GM18868 (cell line): ENCODE measurements around the gene TRMT2A.

Experiments used
- ATAC-seq: cut with Tn5 transposase; IDR thresholded peaks from one replicate; pipeline ENCODE4 v1.9.1; 2021; ENCODE audit warnings: mild to moderate bottlenecking, moderate library complexity; ENCODE audit not compliant: unreplicated experiment

TRMT2A gene

DNA sequence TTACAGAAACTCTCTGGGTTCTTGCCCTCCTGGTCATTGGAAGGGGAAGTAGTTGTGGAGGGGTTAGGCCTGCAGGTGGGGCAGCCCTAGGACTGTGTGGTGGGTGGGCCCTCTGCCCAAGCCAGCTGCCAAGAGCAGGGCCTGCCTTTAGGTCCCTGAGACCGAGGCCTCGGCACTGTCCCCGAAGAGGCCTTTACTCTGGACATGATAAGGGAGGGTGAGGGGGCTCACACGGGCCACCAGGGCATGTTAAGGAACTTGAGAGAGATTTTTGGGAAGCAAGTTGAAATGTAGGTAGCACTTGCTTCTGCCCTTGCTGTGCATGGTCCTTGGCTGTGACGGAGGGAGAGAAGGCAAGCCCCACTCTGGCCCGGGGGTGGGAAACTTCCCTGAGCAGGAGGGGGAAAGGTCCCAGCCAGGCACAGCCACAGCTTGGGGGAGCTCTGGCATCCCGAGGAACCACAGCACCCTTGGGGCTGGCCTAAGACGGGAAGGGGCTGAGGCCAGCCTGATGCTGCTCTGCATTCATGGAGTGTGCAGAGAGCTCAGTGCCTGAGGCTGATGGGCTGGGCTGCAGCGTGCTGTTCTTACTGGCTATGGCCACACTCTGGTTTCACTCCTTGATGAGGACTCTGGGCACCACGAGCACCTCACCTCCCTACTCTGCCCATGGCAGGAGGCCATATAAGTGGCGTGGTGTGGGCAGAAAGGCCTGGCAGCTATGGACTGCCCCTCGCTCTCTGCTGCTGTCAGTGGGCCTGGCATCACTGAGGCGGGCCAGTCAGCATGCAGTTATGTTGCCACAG lies 8.9 kb downstream of the TRMT2A start:
- no peak for ATAC-seq

DNA sequence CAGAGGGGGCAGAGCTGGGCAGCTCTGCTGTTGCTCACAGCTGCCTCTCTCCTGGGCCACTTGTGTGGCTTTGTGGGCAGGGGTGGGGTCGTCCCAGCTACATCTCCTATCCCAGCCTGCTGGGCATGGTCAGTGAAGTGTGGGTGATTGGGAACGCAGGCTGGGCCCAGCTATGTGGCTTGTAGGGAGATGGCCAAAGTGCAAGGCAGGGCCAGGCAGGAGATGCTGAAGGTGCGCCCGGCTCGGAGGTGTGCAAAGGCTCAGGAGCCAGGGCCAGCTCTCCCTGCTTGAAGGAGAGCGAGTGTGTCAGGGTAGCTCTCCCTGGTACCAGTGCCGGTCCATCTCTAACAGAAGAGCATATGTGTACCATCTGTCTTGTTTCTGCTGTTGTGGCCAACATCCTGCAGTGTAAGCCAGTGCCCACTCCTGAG lies 9.5 kb downstream of the TRMT2A start:
- no peak for ATAC-seq

DNA sequence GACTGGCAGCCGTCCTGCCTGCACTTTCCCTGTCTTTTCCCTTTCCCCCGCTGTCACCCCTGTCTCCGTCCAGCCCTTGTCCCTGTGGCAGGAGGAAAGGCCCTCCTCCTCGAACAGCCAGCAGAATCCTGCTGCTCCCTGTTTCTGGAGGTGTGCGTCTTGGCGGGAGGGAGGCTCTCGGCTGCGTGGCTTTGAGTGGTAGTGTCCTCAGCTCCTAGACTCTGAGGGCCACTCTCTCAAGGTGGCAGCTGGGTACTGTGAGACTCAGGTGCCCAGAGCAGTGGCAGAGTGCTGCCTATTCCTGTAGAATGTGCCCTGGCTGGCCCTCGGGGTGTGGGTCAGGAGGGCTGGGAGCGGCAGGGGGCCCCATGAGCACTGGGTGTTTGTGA lies 10.2 kb downstream of the TRMT2A start:
- ATAC-seq, result no peak

DNA sequence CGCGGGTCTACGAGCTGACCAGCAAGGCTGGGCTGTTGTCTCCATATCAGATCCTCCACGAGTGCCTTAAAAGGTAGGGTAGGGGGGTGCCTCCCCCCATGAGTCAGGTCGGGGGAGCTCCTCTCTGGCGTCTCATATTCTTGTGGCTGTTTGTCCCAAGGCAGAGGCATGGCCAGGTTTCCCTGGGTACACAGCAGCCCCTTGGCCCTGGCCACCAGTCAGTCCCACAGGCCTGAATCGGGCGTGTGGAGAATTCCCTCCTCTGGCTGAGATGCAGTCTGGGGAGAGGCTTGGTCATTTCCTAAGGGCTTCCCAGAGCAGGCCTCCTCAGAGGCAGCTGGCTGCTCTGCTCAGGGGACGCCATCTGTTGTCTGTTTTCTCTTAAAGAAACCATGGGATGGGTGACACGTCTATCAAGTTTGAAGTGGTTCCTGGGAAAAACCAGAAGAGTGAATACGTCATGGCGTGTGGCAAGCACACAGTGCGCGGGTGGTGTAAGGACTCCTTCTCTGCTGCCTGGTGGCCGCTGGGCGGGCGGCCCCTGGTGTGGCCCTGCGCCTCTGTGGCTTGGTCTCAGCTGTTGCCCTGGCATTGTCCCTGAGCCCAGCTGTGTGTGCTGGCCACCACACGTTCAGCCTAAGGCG lies 10.7 kb downstream of the TRMT2A start:
- ATAC-seq, result no peak

DNA sequence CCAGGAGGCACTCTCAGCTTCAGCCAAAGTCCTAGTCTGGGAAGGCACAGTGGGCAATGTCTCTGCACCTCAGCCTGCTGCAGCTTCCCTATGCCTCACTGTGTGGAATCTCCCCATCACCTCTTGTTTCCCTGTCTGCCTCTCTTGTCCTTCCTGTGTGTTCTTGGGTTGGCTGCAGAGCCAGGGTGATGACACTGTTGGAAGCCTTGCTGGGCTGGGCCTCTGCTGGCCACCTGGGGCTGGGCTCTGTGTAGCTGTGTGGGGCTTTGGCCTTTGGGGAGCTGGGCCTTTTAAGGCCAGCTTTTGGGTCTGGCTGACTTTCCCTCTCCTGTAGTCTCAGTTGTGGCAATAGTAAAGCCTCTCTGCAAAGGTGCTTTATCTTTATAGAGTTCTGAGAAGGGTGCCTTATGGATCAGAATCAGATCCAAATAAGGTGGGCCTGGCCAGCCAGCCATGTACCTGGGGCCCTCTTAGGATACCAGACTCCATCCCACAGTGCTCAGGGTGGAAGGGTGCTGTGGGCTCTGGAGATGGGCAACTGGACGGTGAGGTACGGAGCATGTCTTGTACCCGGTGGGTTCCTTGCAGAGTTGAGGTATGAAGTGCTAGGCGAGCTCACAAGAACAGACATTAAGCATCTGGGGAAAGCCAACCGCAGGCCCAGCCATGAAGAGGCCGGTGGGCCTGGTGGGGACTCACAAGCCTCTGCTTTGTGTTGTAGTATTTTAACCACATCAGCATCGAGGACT lies 11.4 kb downstream of the TRMT2A start:
- ATAC-seq, result no peak

DNA sequence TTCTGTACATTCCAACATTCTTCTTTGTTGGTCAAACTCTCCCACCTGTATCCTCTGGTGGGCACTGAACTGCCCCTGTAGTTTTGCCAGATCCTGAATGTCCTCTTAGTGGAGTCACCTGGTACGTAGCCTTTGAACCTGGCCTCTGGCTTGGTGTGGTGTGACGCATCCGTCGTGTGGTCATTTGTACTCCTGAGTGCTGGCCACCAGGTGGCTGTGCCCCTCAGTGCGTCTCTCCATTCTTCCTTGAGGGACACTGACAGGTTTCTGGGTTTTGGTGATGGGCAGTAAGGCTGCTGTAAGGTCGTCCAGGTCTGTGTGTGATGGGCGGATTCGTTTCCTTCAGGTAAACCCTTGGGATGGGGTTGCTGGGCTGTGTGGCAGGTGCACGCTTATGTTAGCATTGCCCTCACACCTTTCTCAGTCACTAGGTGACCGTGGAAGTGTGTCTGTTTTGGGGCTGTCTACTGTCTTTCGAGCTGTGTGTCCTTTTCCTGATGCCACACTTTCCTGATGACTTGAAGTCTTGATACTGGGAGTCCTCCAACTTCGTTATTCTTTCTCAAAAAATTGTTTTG lies 14.7 kb downstream of the TRMT2A start:
- no peak for ATAC-seq

DNA sequence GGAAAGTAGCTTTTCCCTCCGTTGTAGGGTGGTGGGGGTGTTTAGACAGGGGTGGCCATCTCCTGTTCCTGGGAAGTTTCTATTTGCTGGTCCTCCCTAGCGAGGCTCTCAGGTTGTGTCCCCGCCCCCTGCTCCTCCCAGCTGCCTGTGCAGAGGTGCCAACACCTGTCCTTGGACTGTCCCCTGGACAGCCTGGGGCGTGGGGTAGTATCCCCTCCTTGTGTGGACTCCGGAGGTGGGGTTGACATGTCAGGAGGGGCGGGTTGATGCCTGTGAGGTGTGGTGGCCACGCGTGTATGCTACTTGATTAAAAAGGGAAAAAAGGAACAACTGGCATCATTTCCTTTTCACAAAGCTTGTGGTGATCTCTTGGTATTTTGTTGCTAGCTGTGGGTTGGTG lies 15.4 kb downstream of the TRMT2A start:
- no peak for ATAC-seq

DNA sequence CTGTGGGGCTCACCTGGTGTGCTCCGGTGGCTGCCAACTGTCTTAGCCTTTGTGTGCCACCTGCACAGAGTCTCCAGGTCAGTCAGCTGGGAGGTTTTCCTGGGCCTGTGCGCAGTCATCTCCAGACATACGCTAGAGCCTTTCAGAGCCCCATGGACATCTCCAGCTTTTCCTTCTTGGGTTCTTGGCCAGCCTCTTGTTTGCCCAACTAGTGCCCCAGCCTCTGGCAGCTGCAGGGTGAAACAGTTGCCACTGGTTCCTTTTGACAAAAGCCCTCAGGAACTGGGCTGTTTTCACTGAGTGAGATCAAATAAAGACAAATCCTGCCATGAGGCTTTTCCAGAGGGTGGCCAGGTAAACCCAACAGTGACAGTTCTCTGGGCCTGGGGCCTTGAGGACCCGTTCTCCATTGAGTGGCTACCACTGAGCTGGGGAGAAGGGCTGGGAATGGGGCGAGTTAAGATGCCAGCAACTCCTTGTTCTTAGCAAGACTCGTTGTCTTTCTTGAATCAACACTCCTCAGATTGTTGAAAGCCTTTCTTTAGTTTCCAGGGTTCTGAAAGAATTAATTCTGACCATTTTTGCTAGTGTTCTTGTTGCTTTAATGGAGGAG lies 17.8 kb downstream of the TRMT2A start:
- no peak for ATAC-seq

DNA sequence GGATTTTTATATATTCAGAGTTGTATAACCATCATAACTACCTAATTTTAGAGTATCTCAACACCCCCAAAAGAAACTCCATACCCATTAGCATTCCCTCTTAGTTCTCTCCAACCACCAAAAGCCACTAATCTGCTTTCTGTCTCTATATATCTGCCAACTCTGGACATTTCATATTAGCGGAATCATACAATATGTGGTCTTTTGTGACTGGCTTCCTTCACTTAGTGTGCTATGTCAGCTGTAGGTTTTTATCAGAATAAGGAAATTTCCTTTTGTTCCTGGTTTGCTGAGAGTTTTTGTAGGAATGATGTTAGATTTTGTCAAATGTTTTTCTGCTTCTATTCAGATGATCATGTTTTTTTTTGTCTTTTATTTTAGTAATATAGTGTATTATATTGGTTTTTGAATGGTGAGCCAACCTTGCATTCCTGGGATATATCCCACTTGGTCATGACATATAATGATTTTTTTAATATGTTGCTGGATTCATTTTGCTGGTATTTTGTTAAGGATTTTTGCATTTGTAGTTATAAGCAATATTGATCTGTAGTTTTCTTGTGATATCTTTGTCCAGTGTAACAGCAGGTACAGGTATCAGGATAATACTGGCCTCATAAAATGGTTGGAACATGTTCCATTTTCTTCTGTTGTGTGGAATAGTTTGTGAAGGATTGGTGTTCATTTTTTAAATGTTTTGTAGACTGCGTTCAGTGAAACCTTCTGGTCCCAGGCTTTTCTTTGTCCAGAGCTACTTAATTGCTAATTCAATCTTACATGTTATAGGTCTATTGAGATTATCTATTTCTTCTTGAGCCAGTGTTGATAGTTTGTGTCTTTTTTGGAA lies 20.2 kb downstream of the TRMT2A start:
- no peak for ATAC-seq

DNA sequence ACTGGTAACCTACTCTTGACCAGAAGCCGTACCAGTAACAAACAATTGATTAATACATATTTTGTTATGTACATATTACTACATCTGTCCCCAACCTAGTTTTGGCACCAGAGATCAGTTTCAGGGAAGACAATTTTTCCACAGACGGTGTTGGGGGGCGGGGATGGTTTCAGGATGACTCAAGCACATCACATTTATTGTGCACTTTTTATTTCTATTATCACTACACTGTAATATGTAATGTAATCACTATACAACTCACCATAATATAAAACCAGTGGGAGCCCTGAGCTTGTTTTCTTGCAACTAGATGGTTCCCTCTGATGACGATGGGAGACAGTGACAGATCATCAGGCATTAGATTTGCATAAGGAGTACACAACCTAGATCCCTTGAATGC lies 21.5 kb downstream of the TRMT2A start:
- no peak for ATAC-seq

DNA sequence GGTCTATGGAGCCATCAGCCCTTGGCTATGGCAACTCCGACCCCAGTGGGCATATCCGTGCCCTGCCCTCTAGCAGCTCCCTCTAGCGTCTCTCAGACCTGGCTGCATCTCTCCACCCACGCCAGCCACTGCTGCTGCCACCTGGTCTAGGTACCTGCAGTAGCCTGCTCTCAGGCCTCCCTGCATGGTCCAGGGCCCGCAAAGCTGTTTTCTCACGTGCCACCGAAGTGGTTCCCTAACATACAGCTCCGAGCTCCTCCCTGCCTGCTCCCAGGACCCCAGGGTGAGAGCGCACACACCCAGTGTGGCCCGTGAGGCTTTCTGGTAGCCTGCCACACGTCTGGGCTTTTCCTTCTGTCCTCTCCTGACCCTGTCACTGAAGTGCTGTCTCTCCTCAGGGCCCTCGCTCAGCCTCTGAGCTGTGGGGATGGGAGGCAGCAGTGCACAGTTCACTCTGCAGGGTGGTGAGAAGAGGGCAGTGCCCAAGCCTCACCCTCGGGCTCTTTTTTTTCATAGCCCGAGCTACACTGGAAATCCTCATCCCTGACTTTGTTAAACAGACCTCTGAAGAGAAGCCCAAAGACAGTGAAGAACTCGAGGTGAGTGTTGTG lies 22.7 kb downstream of the TRMT2A start:
- no peak for ATAC-seq

DNA sequence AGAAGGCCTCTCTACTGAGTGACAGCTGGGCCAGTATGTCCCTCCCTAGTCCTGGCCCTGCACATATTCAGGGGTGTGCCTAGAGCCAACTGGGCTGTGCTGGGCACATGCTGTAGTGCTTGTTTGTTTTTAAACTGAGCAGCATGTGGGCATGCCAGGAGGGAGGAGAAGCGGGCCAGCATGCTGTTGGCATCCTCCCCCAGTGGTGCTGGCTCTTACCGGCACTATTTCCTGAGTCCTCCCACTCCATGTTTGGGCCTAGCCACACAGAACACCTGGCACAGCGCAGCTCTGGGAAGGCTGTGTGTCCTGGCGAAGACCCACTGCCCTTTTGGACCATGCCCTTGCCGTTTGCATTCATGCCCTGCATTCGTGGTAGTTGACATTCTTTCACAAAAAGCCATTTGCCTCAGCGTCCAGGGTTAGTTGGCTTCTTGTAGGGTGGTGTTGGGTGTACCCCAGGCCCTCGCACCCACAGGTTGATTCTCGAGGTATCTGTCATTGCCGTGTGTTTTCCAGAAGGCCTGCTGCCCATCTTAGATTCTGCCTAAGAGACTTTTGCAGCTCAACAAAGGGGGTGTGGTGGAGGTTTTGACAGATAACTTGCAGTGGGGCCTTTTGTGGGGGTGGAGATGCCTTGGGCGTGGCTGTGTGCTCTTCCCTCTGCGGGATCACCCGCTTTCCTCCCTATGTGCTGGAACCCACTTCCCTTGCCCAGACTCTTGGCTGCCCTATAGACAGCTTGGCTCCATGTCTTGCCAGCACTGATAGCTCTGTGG lies 23.4 kb downstream of the TRMT2A start:
- no peak for ATAC-seq

DNA sequence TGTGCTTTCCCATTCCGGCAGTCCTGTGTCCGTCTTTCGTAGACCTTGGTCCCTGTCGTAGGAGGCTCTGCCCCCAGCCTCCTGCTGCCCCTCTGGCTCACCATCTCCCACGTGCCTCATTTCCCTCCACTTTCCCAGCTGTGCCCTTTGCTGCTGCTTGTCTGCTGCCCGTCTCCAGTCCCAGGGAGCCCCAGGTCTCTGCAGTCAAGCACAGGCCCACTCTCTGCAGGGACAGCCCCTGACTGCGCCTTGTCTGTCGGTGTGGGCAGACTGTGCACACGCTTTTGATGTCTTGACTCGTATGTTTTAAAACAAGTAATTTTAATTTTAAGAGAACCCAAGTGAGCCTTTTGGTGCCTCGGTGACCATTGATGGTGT lies 24.6 kb downstream of the TRMT2A start:
- ATAC-seq, result no peak

DNA sequence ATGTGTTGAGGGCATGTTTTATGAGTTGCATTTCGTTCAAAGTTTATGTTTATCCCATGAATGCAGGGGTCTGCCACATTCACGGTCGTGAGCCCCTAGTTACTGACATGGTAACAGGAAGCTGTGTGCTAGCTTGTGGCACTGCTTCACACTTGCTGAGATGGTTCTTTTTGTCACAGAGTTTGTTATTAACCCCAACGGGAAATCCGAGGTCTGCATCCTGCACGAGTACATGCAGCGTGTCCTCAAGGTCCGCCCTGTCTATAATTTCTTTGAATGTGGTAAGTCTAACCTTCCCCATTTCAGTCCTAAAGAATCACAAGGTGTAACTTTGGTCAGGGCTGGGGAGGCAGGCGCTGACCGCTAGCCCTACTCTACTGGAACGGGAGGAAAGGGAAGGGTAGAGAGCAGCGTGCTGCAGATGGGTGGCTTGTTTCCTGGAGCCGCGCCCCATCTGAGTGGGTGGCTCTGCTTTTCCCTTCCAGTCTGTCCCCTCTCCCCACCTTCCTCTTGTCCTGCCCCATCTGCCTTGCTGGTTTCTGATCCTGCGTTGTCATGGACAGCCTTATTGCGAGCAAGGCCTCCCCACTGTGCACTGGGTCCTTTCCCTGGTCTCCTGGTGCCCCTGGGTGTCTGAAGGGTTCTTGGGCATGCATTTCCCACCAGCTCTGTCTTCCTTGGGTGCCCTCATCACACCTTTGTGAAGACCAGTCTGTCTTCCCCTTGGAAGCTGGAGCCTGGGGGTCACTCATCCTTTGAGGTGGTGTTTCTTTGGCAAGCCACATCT lies 25.1 kb downstream of the TRMT2A start:
- ATAC-seq, result no peak

DNA sequence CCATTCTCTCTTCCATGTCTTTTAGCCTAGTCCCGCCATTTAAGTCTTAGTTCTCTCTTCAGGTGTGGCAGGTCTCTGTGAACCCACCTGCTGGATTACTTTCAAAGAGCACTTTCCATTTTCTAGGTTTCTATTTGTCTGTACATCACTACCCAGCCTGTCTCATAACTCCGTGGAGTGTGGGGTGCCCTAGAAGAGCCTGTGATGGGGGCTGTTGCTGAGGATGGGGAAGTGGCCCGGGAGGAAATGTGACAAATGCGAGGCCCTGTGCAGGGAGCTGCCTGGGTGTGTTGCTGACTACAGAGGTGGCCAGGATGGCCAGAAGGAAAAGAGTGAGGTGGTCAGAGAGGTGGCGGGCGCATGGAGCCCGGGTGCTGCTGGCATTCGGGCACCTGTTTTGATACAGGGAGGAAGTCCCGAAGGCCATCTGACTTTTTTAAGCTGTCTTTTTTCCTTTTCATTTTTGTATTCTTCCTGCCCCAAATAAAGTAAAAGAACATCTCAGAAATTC lies 26.2 kb downstream of the TRMT2A start:
- ATAC-seq, result no peak

DNA sequence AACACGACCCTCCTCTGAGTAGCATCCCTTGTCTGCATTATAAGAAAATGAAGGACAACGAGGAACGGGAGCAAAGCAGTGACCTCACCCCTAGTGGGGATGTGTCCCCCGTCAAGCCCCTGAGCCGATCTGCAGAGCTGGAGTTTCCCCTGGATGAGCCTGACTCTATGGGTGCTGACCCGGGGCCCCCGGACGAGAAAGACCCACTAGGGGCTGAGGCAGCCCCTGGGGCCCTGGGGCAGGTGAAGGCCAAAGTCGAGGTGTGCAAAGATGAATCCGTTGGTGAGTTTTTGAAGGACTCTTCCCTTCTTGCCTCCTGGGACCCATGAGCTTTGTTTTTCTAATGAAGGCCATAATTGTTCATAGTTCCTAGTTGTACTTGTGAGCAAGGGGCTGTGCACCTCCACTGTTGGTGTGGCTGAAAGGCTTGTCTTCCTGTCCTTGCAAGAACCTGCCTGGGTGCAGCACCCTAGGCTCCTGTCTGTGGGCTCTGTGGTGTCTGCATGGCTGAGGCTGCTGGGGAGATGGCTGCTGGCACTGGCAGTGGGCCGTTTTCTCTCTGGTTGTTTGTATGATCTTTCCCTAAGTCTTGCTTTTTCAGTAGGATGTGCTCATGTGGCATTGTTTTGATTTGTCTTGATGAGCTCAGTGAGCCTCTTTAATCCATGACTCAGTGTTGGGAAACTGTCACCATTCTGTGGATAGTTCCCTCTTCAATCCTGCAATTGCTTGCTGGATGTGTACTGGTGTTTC lies 26.9 kb downstream of the TRMT2A start:
- ATAC-seq, result no peak

DNA sequence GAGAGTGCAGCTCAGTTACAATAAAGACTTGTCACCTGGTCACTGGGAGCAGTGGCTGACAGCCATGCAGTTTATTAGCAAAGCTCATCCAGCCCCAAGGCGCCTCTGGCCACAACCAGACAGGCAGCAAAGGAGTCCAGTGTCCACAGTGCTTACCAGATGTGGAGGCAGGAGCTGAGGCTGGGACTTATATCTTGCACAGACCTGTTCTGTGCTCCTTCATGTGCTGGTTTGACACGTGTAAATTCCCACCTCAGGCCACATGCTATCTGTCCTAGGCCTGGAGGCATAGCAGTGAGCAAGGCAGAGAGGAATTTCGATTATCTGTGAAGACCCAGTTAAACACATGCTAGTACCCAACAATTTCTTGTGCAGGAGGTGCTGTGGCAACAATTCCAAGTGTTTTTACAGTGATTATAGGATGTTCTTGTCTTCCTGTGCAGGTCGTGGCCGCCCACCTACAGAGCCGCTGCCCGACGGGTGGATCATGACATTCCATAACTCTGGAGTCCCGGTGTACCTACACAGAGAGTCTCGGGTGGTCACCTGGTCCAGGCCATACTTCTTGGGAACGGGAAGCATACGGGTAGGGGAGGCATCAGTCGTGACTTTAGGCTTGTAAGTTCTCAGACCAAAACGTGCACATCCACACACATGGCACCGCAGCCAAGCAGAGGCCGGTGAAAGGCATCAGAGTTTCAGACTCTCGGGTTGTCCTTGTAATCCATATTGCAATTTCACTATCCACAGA lies 27.6 kb downstream of the TRMT2A start:
- no peak for ATAC-seq
